ENCODE measurements around the gene PRPF40B.

The PRPF40B gene

GRCh38 chr12:49643961-49644619, 20.7 kb downstream of the PRPF40B start:
- no peak for DNase-seq (ENCODE audit: insufficient read length)
- no peak for FAIRE-seq
- TF ChIP-seq POLR2AphosphoS5 (IDR thresholded peaks at IDR 0.05; ENCODE audit: low read depth, low read length) (no peak), POLR2A (IDR thresholded peaks at IDR 0.05; ENCODE audit: low read depth, low read length) (no peak), TAF1 (IDR thresholded peaks at IDR 0.05; ENCODE audit: borderline replicate concordance, low read depth, low read length) (no peak)

- FAIRE-seq (peak; percentile 65), DNase-seq (ENCODE audit: insufficient read length) (peak; percentile 89)
- no peak for TF ChIP-seq POLR2AphosphoS5 (IDR thresholded peaks at IDR 0.05; ENCODE audit: low read depth, low read length)
- TF ChIP-seq POLR2A (IDR thresholded peaks at IDR 0.05; ENCODE audit: low read depth, low read length) = no peak
- TF ChIP-seq TAF1 (IDR thresholded peaks at IDR 0.05; ENCODE audit: borderline replicate concordance, low read depth, low read length) = no peak
Observed at GRCh38 chr12:49644620-49644994, 21.2 kb downstream of the PRPF40B start.

GRCh38 chr12:49645146-49646039, 22.0 kb downstream of the PRPF40B start:
- DNase-seq (ENCODE audit: insufficient read length) = no peak
- FAIRE-seq = no peak
- TF ChIP-seq TAF1 (IDR thresholded peaks at IDR 0.05; ENCODE audit: borderline replicate concordance, low read depth, low read length) (no peak), POLR2AphosphoS5 (IDR thresholded peaks at IDR 0.05; ENCODE audit: low read depth, low read length) (no peak), POLR2A (IDR thresholded peaks at IDR 0.05; ENCODE audit: low read depth, low read length) (no peak)

- DNase-seq (ENCODE audit: insufficient read length) (no peak), FAIRE-seq (no peak)
- TF ChIP-seq POLR2AphosphoS5 (IDR thresholded peaks at IDR 0.05; ENCODE audit: low read depth, low read length) = no peak
- no peak for TF ChIP-seq POLR2A (IDR thresholded peaks at IDR 0.05; ENCODE audit: low read depth, low read length)
- TF ChIP-seq TAF1 (IDR thresholded peaks at IDR 0.05; ENCODE audit: borderline replicate concordance, low read depth, low read length) = no peak
Observed at GRCh38 chr12:49646331-49646830, 23.0 kb downstream of the PRPF40B start.

- no peak for FAIRE-seq
- no peak for DNase-seq (ENCODE audit: insufficient read length)
- no peak for TF ChIP-seq TAF1 (IDR thresholded peaks at IDR 0.05; ENCODE audit: borderline replicate concordance, low read depth, low read length)
- no peak for TF ChIP-seq POLR2AphosphoS5 (IDR thresholded peaks at IDR 0.05; ENCODE audit: low read depth, low read length)
- TF ChIP-seq POLR2A (IDR thresholded peaks at IDR 0.05; ENCODE audit: low read depth, low read length) = no peak
Observed at GRCh38 chr12:49646871-49647654, 23.7 kb downstream of the PRPF40B start.

GRCh38 chr12:49647827-49648711, 24.7 kb downstream of the PRPF40B start:
- TF ChIP-seq POLR2A (IDR thresholded peaks at IDR 0.05; ENCODE audit: low read depth, low read length) (no peak), POLR2AphosphoS5 (IDR thresholded peaks at IDR 0.05; ENCODE audit: low read depth, low read length) (no peak), TAF1 (IDR thresholded peaks at IDR 0.05; ENCODE audit: borderline replicate concordance, low read depth, low read length) (no peak)
- FAIRE-seq (no peak), DNase-seq (ENCODE audit: insufficient read length) (no peak)

GRCh38 chr12:49648712-49649003, 25.3 kb downstream of the PRPF40B start:
- no peak for FAIRE-seq
- DNase-seq (ENCODE audit: insufficient read length) = no peak
- TF ChIP-seq POLR2A (IDR thresholded peaks at IDR 0.05; ENCODE audit: low read depth, low read length) (no peak), POLR2AphosphoS5 (IDR thresholded peaks at IDR 0.05; ENCODE audit: low read depth, low read length) (no peak), TAF1 (IDR thresholded peaks at IDR 0.05; ENCODE audit: borderline replicate concordance, low read depth, low read length) (no peak)

GRCh38 chr12:49649445-49649844, 26.1 kb downstream of the PRPF40B start:
- TF ChIP-seq TAF1 (IDR thresholded peaks at IDR 0.05; ENCODE audit: borderline replicate concordance, low read depth, low read length) (no peak), POLR2AphosphoS5 (IDR thresholded peaks at IDR 0.05; ENCODE audit: low read depth, low read length) (no peak), POLR2A (IDR thresholded peaks at IDR 0.05; ENCODE audit: low read depth, low read length) (no peak)
- FAIRE-seq = no peak
- DNase-seq (ENCODE audit: insufficient read length) = no peak

GRCh38 chr12:49649892-49650291, 26.5 kb downstream of the PRPF40B start:
- no peak for DNase-seq (ENCODE audit: insufficient read length)
- FAIRE-seq = no peak
- TF ChIP-seq POLR2A (IDR thresholded peaks at IDR 0.05; ENCODE audit: low read depth, low read length) = no peak
- no peak for TF ChIP-seq TAF1 (IDR thresholded peaks at IDR 0.05; ENCODE audit: borderline replicate concordance, low read depth, low read length)
- no peak for TF ChIP-seq POLR2AphosphoS5 (IDR thresholded peaks at IDR 0.05; ENCODE audit: low read depth, low read length)

- DNase-seq (ENCODE audit: insufficient read length) (no peak), FAIRE-seq (no peak)
- TF ChIP-seq POLR2AphosphoS5 (IDR thresholded peaks at IDR 0.05; ENCODE audit: low read depth, low read length) = no peak
- TF ChIP-seq TAF1 (IDR thresholded peaks at IDR 0.05; ENCODE audit: borderline replicate concordance, low read depth, low read length) = no peak
- TF ChIP-seq POLR2A (IDR thresholded peaks at IDR 0.05; ENCODE audit: low read depth, low read length) = no peak
Observed at GRCh38 chr12:49651855-49652254, 28.5 kb downstream of the PRPF40B start.
